IMR-90 (cell line): ENCODE data around the gene SLC5A1. TPM values are rescaled to one million over a fixed set of nuclear protein-coding genes. Genes with fewer than 3 reads are reported as not detected.

ENCODE experiments used
- ATAC-seq: fragments of 200-7000 bp; cut with Tn5 transposase; 2 replicates; pipeline ENCODE4 v1.9.1; 2020; ENCODE audit warnings: low read depth, mild to moderate bottlenecking, moderate library complexity
- BruUV-seq: library from RNA; stranded (reverse); fragments of 400-500 nt; replicated peaks from 2 replicates; lab custom pipeline; 2021; lab: Mats Ljungman, UMichigan
- CTCF ChIA-PET: fragments of 300-600 bp; formaldehyde crosslinking; extraction: SDS; loops from one replicate; lab custom pipeline; 2021; ENCODE audit warnings: antibody characterized with exemption; lab: Yijun Ruan, JAX
- POLR2A ChIA-PET: fragments of 300-600 bp; sonication (Branson Sonifier 250); formaldehyde crosslinking; loops from one replicate; lab custom pipeline; 2022; ENCODE audit warnings: antibody characterized with exemption; ENCODE audit not compliant: unreplicated experiment; lab: Charles Lee
- DNase-seq: peaks from one replicate; pipeline ENCODE4 v3.0.0; 2013
- H2AFZ ChIP-seq: replicated peaks from 2 replicates; pipeline ENCODE3; 2013; ENCODE audit warnings: low read length, mild to moderate bottlenecking; ENCODE audit not compliant: poor library complexity
- H2AK5ac ChIP-seq: 2 replicates; pipeline ENCODE4 v1.6.1; 2013; ENCODE audit warnings: low read depth, low read length, inconsistent platforms
- H2AK9ac ChIP-seq: replicated peaks from 2 replicates; pipeline ENCODE3; 2013; ENCODE audit warnings: mild to moderate bottlenecking, low read depth, low read length, moderate library complexity; ENCODE audit not compliant: poor library complexity
- H2BK120ac ChIP-seq: 2 replicates; pipeline ENCODE4 v1.6.1; 2013; ENCODE audit warnings: low read depth, low read length, inconsistent platforms
- H2BK15ac ChIP-seq: 3 replicates; pipeline ENCODE4 v1.6.1; 2013; ENCODE audit warnings: low read depth, low read length, inconsistent platforms
- H2BK20ac ChIP-seq: 2 replicates; pipeline ENCODE4 v1.6.1; 2013; ENCODE audit warnings: low read depth, mild to moderate bottlenecking, inconsistent platforms, low read length, moderate library complexity
- H2BK5ac ChIP-seq: 2 replicates; pipeline ENCODE4 v1.6.1; 2013; ENCODE audit warnings: mild to moderate bottlenecking, low read depth, low read length, inconsistent platforms; ENCODE audit not compliant: poor library complexity, severe bottlenecking
- H3K14ac ChIP-seq: replicated peaks from 2 replicates; pipeline ENCODE4 v1.6.1; 2013; ENCODE audit warnings: low read depth, low read length, inconsistent platforms
- H3K18ac ChIP-seq: 2 replicates; pipeline ENCODE4 v1.6.1; 2013; ENCODE audit warnings: low read depth, low read length, control low read depth
- H3K23ac ChIP-seq: 2 replicates; pipeline ENCODE4 v1.6.1; 2013; ENCODE audit warnings: low read depth, low read length, inconsistent platforms
- H3K27ac ChIP-seq: 2 replicates; pipeline ENCODE4 v1.5.1; 2013; ENCODE audit warnings: mild to moderate bottlenecking, control low read depth, low read length; ENCODE audit not compliant: insufficient read depth
- H3K27me3 ChIP-seq: 2 replicates; pipeline ENCODE4 v1.6.1; 2013; ENCODE audit warnings: low read length; ENCODE audit not compliant: control insufficient read depth, insufficient read depth
- H3K36me3 ChIP-seq: 2 replicates; pipeline ENCODE4 v1.6.1; 2013; ENCODE audit warnings: low read length, mixed read lengths; ENCODE audit not compliant: control insufficient read depth, insufficient read depth
- H3K4ac ChIP-seq: 2 replicates; pipeline ENCODE4 v1.6.1; 2013; ENCODE audit warnings: low read depth, low read length, inconsistent platforms
- H3K4me1 ChIP-seq: 2 replicates; pipeline ENCODE4 v1.6.1; 2013; ENCODE audit warnings: low read length, mixed read lengths; ENCODE audit not compliant: control insufficient read depth, insufficient read depth
- H3K4me2 ChIP-seq: 2 replicates; pipeline ENCODE4 v1.6.1; 2013; ENCODE audit warnings: low read depth, mild to moderate bottlenecking, control low read depth, low read length, moderate library complexity
- H3K4me3 ChIP-seq: 2 replicates; pipeline ENCODE4 v1.5.1; 2013; ENCODE audit warnings: low read depth, mild to moderate bottlenecking, control low read depth, low read length, moderate library complexity; ENCODE audit not compliant: insufficient read depth
- H3K56ac ChIP-seq: 2 replicates; pipeline ENCODE4 v1.6.1; 2013; ENCODE audit warnings: low read length, inconsistent platforms; ENCODE audit not compliant: insufficient read depth; ENCODE audit errors: extremely low read depth
- H3K79me1 ChIP-seq, 2 experiments: 2 replicates each; pipeline ENCODE4 v1.6.1; 2013; ENCODE audit warnings: low read length in 2 of 2, inconsistent platforms in 1 of 2, low read depth in 1 of 2
- H3K9ac ChIP-seq: 2 replicates; pipeline ENCODE4 v1.6.1; 2013; ENCODE audit warnings: low read depth, low read length, control low read depth
- H3K9me1 ChIP-seq: 2 replicates; pipeline ENCODE4 v1.6.1; 2013; ENCODE audit warnings: low read length, inconsistent platforms; ENCODE audit not compliant: insufficient read depth
- H3K9me3 ChIP-seq: 2 replicates; pipeline ENCODE4 v1.6.1; 2013; ENCODE audit warnings: low read length; ENCODE audit not compliant: control insufficient read depth, insufficient read depth
- H4K20me1 ChIP-seq: 2 replicates; pipeline ENCODE4 v1.6.1; 2013; ENCODE audit warnings: low read length, inconsistent platforms; ENCODE audit not compliant: insufficient read depth
- H4K5ac ChIP-seq: 2 replicates; pipeline ENCODE4 v1.6.1; 2013; ENCODE audit warnings: mild to moderate bottlenecking, low read depth, low read length, control low read depth
- H4K8ac ChIP-seq, 2 experiments: 2 replicates each; pipeline ENCODE4 v1.6.1; 2013; ENCODE audit warnings: low read depth in 2 of 2, low read length in 2 of 2, control low read depth in 1 of 2, inconsistent platforms in 1 of 2
- H4K91ac ChIP-seq: 2 replicates; pipeline ENCODE4 v1.6.1; 2013; ENCODE audit warnings: low read depth, low read length, inconsistent platforms; ENCODE audit not compliant: insufficient read depth
- BHLHE40 ChIP-seq: fragments of 150-350 bp; IDR thresholded peaks from 2 replicates; pipeline ENCODE4 v1.6.1; 2016; ENCODE audit warnings: mild to moderate bottlenecking, low read depth, low read length
- CEBPB ChIP-seq: IDR thresholded peaks from 2 replicates; pipeline ENCODE4 v1.6.1; 2012; ENCODE audit warnings: low read depth, low read length, improper control_type of control experiment
- CHD1 ChIP-seq: IDR thresholded peaks from 2 replicates; pipeline ENCODE4 v1.6.1; 2012; ENCODE audit warnings: low read depth, low read length, improper control_type of control experiment
- CTCF ChIP-seq: conservative IDR thresholded peaks from 2 replicates; pipeline ENCODE4 v1.5.1; 2012; ENCODE audit warnings: mild to moderate bottlenecking, low read depth, low read length, improper control_type of control experiment
- ELK1 ChIP-seq: fragments of 150-350 bp; IDR thresholded peaks from 2 replicates; pipeline ENCODE4 v1.6.1; 2016; ENCODE audit warnings: low read depth, mild to moderate bottlenecking, low read length, moderate library complexity, borderline replicate concordance
- FOS ChIP-seq: fragments of 150-350 bp; IDR thresholded peaks from 2 replicates; pipeline ENCODE4 v1.6.1; 2016; ENCODE audit warnings: low read depth, low read length
- MAFK ChIP-seq: IDR thresholded peaks from 2 replicates; pipeline ENCODE4 v1.6.1; 2012; ENCODE audit warnings: low read depth, low read length, improper control_type of control experiment
- MAZ ChIP-seq: IDR thresholded peaks from 2 replicates; pipeline ENCODE4 v1.6.1; 2012; ENCODE audit warnings: low read depth, mild to moderate bottlenecking, low read length, improper control_type of control experiment, moderate library complexity, borderline replicate concordance
- MXI1 ChIP-seq: IDR thresholded peaks from 2 replicates; pipeline ENCODE4 v1.6.1; 2012; ENCODE audit warnings: low read depth, mild to moderate bottlenecking, low read length, moderate library complexity, borderline replicate concordance
- NFE2L2 ChIP-seq: fragments of 150-350 bp; IDR thresholded peaks from 2 replicates; pipeline ENCODE4 v1.6.1; 2016; ENCODE audit warnings: low read depth, mild to moderate bottlenecking, low read length
- POLR2A ChIP-seq: IDR thresholded peaks from 2 replicates; pipeline ENCODE4 v1.6.1; 2012; ENCODE audit warnings: mild to moderate bottlenecking, low read depth, low read length
- RAD21 ChIP-seq: IDR thresholded peaks from 2 replicates; pipeline ENCODE4 v1.6.1; 2012; ENCODE audit warnings: low read length, improper control_type of control experiment
- RCOR1 ChIP-seq: IDR thresholded peaks from 2 replicates; pipeline ENCODE4 v1.6.1; 2012; ENCODE audit warnings: mild to moderate bottlenecking, low read length, improper control_type of control experiment; ENCODE audit not compliant: insufficient replicate concordance
- RFX5 ChIP-seq: IDR thresholded peaks from 2 replicates; pipeline ENCODE4 v1.8.0; 2012; ENCODE audit warnings: low read depth, mild to moderate bottlenecking, low read length, moderate library complexity
- SMC3 ChIP-seq: fragments of 150-350 bp; IDR thresholded peaks from 2 replicates; pipeline ENCODE4 v1.6.1; 2016; ENCODE audit warnings: low read depth, mild to moderate bottlenecking, antibody characterized with exemption, low read length, moderate library complexity
- USF2 ChIP-seq: fragments of 150-350 bp; IDR thresholded peaks from 2 replicates; pipeline ENCODE4 v1.6.1; 2017; ENCODE audit warnings: mild to moderate bottlenecking, antibody characterized with exemption, low read length, low read depth
- WGBS, 2 experiments: methylation state at CpG; one replicate each; pipeline versions ENCODE4 v1.1.5 to v1.1.7; 2013; ENCODE audit warnings: missing lambda C conversion rate in 2 of 2; ENCODE audit not compliant: insufficient read length in 1 of 2; ENCODE audit errors: extremely low coverage in 2 of 2; 5-methylcytosine and 5-hydroxymethylcytosine counted together
- dilution Hi-C: fragments of 300-500 bp; cut with HindIII; formaldehyde crosslinking; loops from one replicate; pipeline ENCODE4 v1.14.3; 2018; ENCODE audit warnings: low sequenced_read_pairs; ENCODE audit not compliant: unreplicated experiment
- in situ Hi-C: fragments of 300-500 bp; cut with MboI; formaldehyde crosslinking; loops from 3 replicates; pipeline ENCODE4 v1.14.3; 2019; ENCODE audit warnings: low sequenced_read_pairs, inconsistent platforms, mixed read lengths
- intact Hi-C: fragments of 100-400 bp; cut with micrococcal nuclease; formaldehyde crosslinking; loops from 2 replicates; pipeline ENCODE4 v1.10.0; 2022
- polyA plus RNA-seq, 3 experiments: library from polyadenylated mRNA; depleted of rRNA; stranded (reverse); fragments of >200 nt; gene quantifications; 2 replicates each; pipeline ENCODE4 v1.2.3, GENCODE V29; 2012; ENCODE audit warnings: low replicate concordance in 1 of 3
- total RNA-seq: library from RNA; depleted of rRNA; stranded (reverse); fragments of >200 nt; gene quantifications from 2 replicates; pipeline ENCODE4 v1.2.3, GENCODE V29; 2012

The SLC5A1 gene
- total and polyA plus RNA-seq, 2 of the 4 experiments (the other 2 are of a cell fraction) = not detected

GRCh38 chr22:32132126-32132525, 89.1 kb downstream of the SLC5A1 start:
- in situ Hi-C loops = no loop called here

More at GRCh38 chr22:32132126-32132525, 89.1 kb downstream of the SLC5A1 start:
- H4K8ac ChIP-seq = no peak overlapping the region
- no peak overlapping the region for H2BK15ac ChIP-seq
- H3K4me3 ChIP-seq = no peak overlapping the region
- no peak overlapping the region for H3K4me2 ChIP-seq
- no peaks in the 10 kb centered on the region for H3K79me1 ChIP-seq
- intact Hi-C loops (no loop called here), dilution Hi-C loops (no loop called here)
- no peak overlapping the region for H4K91ac ChIP-seq
- H4K5ac ChIP-seq = no peak overlapping the region
- no peak overlapping the region for H2BK20ac ChIP-seq
- BruUV-seq = no TSS peak
- H3K36me3 ChIP-seq = no peaks in the 10 kb centered on the region
- no peak overlapping the region for H3K4ac ChIP-seq
- no peak for DNase-seq
- no peaks in the 10 kb centered on the region for H3K27me3 ChIP-seq
- WGBS, 2 experiments = 76% methylated on average over 5 of the region's 11 CpGs; no CpG with 5 or more reads in 1 of the 2 experiments
- no peak overlapping the region for H2AK9ac ChIP-seq
- H3K4me1 ChIP-seq = no peaks in the 10 kb centered on the region
- TF ChIP-seq NFE2L2 = no peak
- TF ChIP-seq CTCF = no peak
- TF ChIP-seq ELK1 = no peak
- no peak for TF ChIP-seq RAD21
- no peak for TF ChIP-seq FOS
- no peak for TF ChIP-seq RFX5
- no peak for TF ChIP-seq CEBPB
- no peak for TF ChIP-seq MXI1
- TF ChIP-seq MAFK = no peak
- TF ChIP-seq MAZ = no peak
- no peak for TF ChIP-seq RCOR1
- TF ChIP-seq BHLHE40 = no peak
- TF ChIP-seq SMC3 = no peak
- TF ChIP-seq POLR2A = no peak
- TF ChIP-seq USF2 = no peak
- TF ChIP-seq CHD1 = no peak
- no peaks in the 10 kb centered on the region for H3K9me1 ChIP-seq
- no peaks in the 10 kb centered on the region for H3K9me3 ChIP-seq
- no peak overlapping the region for H3K14ac ChIP-seq
- no peak overlapping the region for H3K56ac ChIP-seq
- H3K27ac ChIP-seq = no peak overlapping the region
- H2AFZ ChIP-seq = no peak overlapping the region
- POLR2A ChIA-PET = no interaction called here
- no peak overlapping the region for H2AK5ac ChIP-seq
- no peak overlapping the region for H2BK120ac ChIP-seq
- no peak overlapping the region for H3K9ac ChIP-seq
- H3K18ac ChIP-seq = no peak overlapping the region
- H3K23ac ChIP-seq = no peak overlapping the region
- H4K20me1 ChIP-seq = no peaks in the 10 kb centered on the region
- ATAC-seq = no peak
- no peak overlapping the region for H2BK5ac ChIP-seq
- CTCF ChIA-PET = no interaction called here
